ENCODE data around the gene MAP7.

- TF ChIP-seq EZH2 (IDR thresholded peaks at IDR 0.05; ENCODE audit: insufficient read depth, poor library complexity, severe bottlenecking): no peak
- TF ChIP-seq EZH2phosphoT487 (IDR thresholded peaks at IDR 0.05; ENCODE audit: insufficient read depth, low read depth): no peak
These were observed 86.1 kb downstream of the MAP7 start for GRCh38 chr6:136464148-136464547.

All from GM23248 (cell line).